B cell (primary cell): ENCODE results near the gene TNFAIP2. TPM values are rescaled to one million over a fixed set of nuclear protein-coding genes. Genes with fewer than 3 reads are reported as not detected.

ENCODE experiments used
- ATAC-seq: fragments of 200-7000 bp; cut with Tn5 transposase; one replicate; pipeline ENCODE4 v1.10.0; 2021; ENCODE audit warnings: low read depth, mild to moderate bottlenecking, moderate number of reproducible peaks, moderate library complexity
- CTCF ChIA-PET: fragments of 350-600 bp; sonication (Branson Sonifier 250); formaldehyde crosslinking; loops from one replicate; lab custom pipeline; 2021; ENCODE audit warnings: antibody characterized with exemption, inconsistent platforms; lab: Charles Lee
- POLR2A ChIA-PET: fragments of 350-600 bp; sonication (Branson Sonifier 250); formaldehyde crosslinking; loops from one replicate; lab custom pipeline; 2021; ENCODE audit warnings: antibody characterized with exemption; lab: Charles Lee
- DNase-seq: peaks from one replicate; pipeline ENCODE4 v3.0.0; 2013
- H2AFZ ChIP-seq: 2 replicates; pipeline ENCODE4 v1.6.1; 2012; ENCODE audit warnings: mild to moderate bottlenecking, low read depth, low read length; ENCODE audit not compliant: insufficient read depth, poor library complexity, severe bottlenecking
- H3K27ac ChIP-seq, 2 donors: 1 replicate in 1 of 2; 2 replicates in 1 of 2; pipeline ENCODE4 v1.5.1; 2012 to 2013; ENCODE audit warnings: low read length in 2 of 2, mild to moderate bottlenecking in 2 of 2, moderate library complexity in 1 of 2
- H3K27me3 ChIP-seq, 4 experiments: fragments of 200-600 bp in 1 of 4; sonication (generic) in 1 of 4; replicated peaks in 1 of 4; 1 replicate in 2 of 4; 2 replicates in 2 of 4; pipeline versions ENCODE4 v1.6.1 to v1.7.0; 2013 to 2016; ENCODE audit warnings: low read length in 3 of 4, mild to moderate bottlenecking in 2 of 4, mixed read lengths in 1 of 4, moderate library complexity in 1 of 4; ENCODE audit not compliant: insufficient read depth in 4 of 4, control insufficient read depth in 3 of 4; ENCODE audit errors: control extremely low read depth in 1 of 4
- H3K36me3 ChIP-seq, 2 experiments: replicated peaks in 1 of 2; 1 replicate in 1 of 2; 2 replicates in 1 of 2; pipeline versions ENCODE4 v1.6.1 to v1.7.1; 2013; ENCODE audit warnings: low read length in 1 of 2; ENCODE audit not compliant: insufficient read depth in 2 of 2, control insufficient read depth in 1 of 2; ENCODE audit errors: control extremely low read depth in 1 of 2, extremely low read depth in 1 of 2
- H3K4me1 ChIP-seq, 2 donors: fragments of 200-600 bp in 1 of 2; sonication (generic) in 1 of 2; 1 replicate in 1 of 2; 2 replicates in 1 of 2; pipeline versions ENCODE4 v1.5.1 to v1.6.1; 2013 to 2017; ENCODE audit warnings: low read length in 2 of 2; ENCODE audit not compliant: control insufficient read depth in 2 of 2, insufficient read depth in 2 of 2
- H3K4me2 ChIP-seq: replicated peaks from 2 replicates; pipeline ENCODE3; 2012; ENCODE audit warnings: mild to moderate bottlenecking, low read depth, low read length; ENCODE audit not compliant: poor library complexity, severe bottlenecking
- H3K4me3 ChIP-seq, 5 experiments: fragments of 200-600 bp in 1 of 5; sonication (generic) in 1 of 5; 1 replicate in 3 of 5; 2 replicates in 2 of 5; pipeline versions ENCODE4 v1.5.1 to v1.7.0; 2011 to 2016; ENCODE audit warnings: low read length in 4 of 5, mild to moderate bottlenecking in 4 of 5, low read depth in 2 of 5, control low read depth in 1 of 5, moderate library complexity in 1 of 5; ENCODE audit not compliant: insufficient read depth in 1 of 5; ENCODE audit errors: control extremely low read depth in 1 of 5, extremely low read depth in 1 of 5
- H3K79me2 ChIP-seq: fragments of 200-600 bp; sonication (generic); one replicate; pipeline ENCODE4 v1.6.0; 2016; ENCODE audit warnings: low read length; ENCODE audit not compliant: control insufficient read depth, insufficient read depth
- H3K9ac ChIP-seq: fragments of 200-600 bp; sonication (generic); 2 replicates; pipeline ENCODE4 v1.6.1; 2017; ENCODE audit warnings: mild to moderate bottlenecking, low read length, moderate library complexity
- H3K9me3 ChIP-seq, 3 donors: one replicate each; pipeline versions ENCODE4 v1.6.1 to v1.7.1; 2013; ENCODE audit warnings: low read length in 2 of 3; ENCODE audit not compliant: control insufficient read depth in 2 of 3, insufficient read depth in 1 of 3; ENCODE audit errors: control extremely low read depth in 1 of 3
- H4K20me1 ChIP-seq: 2 replicates; pipeline ENCODE4 v1.6.0; 2012; ENCODE audit warnings: mild to moderate bottlenecking, low read length; ENCODE audit not compliant: insufficient read depth, control insufficient read depth, poor library complexity, severe bottlenecking
- H3K27ac Mint-ChIP-seq: one replicate; pipeline ENCODE4 v1.8.0; 2021; ENCODE audit warnings: mixed read lengths
- H3K27me3 Mint-ChIP-seq: one replicate; pipeline ENCODE4 v1.8.0; 2021; ENCODE audit warnings: mixed read lengths
- H3K4me1 Mint-ChIP-seq: one replicate; pipeline ENCODE4 v1.8.0; 2021; ENCODE audit warnings: mixed read lengths
- H3K4me3 Mint-ChIP-seq: one replicate; pipeline ENCODE4 v1.8.0; 2021; ENCODE audit warnings: mixed read lengths
- H3K9me3 Mint-ChIP-seq: one replicate; pipeline ENCODE4 v1.8.0; 2022; ENCODE audit warnings: mixed read lengths; ENCODE audit not compliant: insufficient read depth
- EZH2 ChIP-seq: IDR thresholded peaks from 2 replicates; pipeline ENCODE4 v1.6.1; 2012; ENCODE audit warnings: borderline replicate concordance, low read depth, mild to moderate bottlenecking, moderate library complexity, low read length; ENCODE audit not compliant: insufficient read depth, poor library complexity, severe bottlenecking
- WGBS: methylation state at CpG from one replicate; pipeline ENCODE4 v1.1.5; 2013; ENCODE audit warnings: missing lambda C conversion rate; ENCODE audit not compliant: insufficient coverage; 5-methylcytosine and 5-hydroxymethylcytosine counted together
- intact Hi-C: fragments of 100-400 bp; cut with micrococcal nuclease; formaldehyde crosslinking; loops from one replicate; pipeline ENCODE4 v1.10.0; 2022
- polyA plus RNA-seq: library from polyadenylated mRNA; depleted of rRNA; stranded (reverse); fragments of >200 nt; gene quantifications from 2 replicates; pipeline ENCODE4 v1.2.3, GENCODE V29; 2012
- total RNA-seq, 2 donors: library from RNA; stranded (reverse); fragments of 120-200 nt in 1 of 2; gene quantifications; 1 replicate in 1 of 2; 2 replicates in 1 of 2; pipeline versions ENCODE4 v1.2.3 to v1.2.4, GENCODE V29; 2013 to 2022
- TF ChIP-seq, protein P1 (sequence below): fragments of 200-600 bp; IDR thresholded peaks from one replicate; pipeline ENCODE4 v1.8.0; 2022; ENCODE audit warnings: antibody characterized with exemption, mild to moderate bottlenecking

TNFAIP2 gene
- total and polyA plus RNA-seq, 2 donors (not counting 1 experiment from before 2014, with no cell fraction given) = 1.5 to 9.0 TPM

DNA sequence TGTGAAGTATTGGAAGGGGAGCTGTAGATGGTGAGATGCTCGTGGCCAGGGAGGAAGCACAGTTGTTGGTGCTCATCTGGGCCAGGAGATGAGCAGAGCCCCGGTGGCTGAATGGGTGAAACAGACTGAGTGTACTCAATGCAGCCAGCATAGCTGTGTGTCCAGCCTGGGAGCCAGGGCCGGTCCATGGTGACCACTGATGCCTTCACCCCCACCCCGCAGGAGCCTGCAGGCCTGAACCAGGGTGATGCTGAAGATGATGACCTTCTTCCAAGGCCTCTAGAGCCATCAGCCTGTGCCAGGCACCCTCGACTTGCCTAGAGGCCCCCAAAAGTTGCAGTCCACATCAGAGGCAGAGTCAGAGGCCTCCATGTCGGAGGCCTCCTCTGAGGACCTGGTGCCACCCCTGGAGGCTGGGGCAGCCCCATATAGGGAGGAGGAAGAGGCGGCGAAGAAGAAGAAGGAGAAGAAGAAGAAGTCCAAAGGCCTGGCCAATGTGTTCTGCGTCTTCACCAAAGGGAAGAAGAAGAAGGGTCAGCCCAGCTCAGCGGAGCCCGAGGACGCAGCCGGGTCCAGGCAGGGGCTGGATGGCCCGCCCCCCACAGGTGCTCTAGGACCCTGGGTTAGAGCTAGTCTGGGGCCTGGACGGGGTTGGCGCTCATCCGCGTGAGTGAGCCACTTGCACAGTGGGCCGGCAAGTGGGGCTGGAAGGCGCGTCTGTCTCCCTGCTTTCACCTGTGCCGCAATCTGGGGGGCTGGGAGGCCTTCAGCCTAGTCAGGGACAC lies 3.0 kb downstream of the TNFAIP2 start:
- H3K4me3 Mint-ChIP-seq = no peak overlapping the region
- no peaks in the 10 kb centered on the region for H4K20me1 ChIP-seq
- CTCF ChIA-PET = interaction anchor here (1.3 to 1.8 kb wide), 2 partner anchors 21 to 22 kb away, joined by 4 to 6 read pairs; no protein-coding TSS in a partner anchor
- H3K79me2 ChIP-seq = no peaks in the 10 kb centered on the region
- peaks cover 0 to 18% (median 0%) of the 10 kb centered on the region in 3 donors for H3K9me3 ChIP-seq
- H3K36me3 ChIP-seq = no peaks in the 10 kb centered on the region
- H3K27ac ChIP-seq = no peak overlapping the region
- ATAC-seq (no peak), DNase-seq (no peak)
- no peak for TF ChIP-seq EZH2
- TF ChIP-seq, protein P1, sequence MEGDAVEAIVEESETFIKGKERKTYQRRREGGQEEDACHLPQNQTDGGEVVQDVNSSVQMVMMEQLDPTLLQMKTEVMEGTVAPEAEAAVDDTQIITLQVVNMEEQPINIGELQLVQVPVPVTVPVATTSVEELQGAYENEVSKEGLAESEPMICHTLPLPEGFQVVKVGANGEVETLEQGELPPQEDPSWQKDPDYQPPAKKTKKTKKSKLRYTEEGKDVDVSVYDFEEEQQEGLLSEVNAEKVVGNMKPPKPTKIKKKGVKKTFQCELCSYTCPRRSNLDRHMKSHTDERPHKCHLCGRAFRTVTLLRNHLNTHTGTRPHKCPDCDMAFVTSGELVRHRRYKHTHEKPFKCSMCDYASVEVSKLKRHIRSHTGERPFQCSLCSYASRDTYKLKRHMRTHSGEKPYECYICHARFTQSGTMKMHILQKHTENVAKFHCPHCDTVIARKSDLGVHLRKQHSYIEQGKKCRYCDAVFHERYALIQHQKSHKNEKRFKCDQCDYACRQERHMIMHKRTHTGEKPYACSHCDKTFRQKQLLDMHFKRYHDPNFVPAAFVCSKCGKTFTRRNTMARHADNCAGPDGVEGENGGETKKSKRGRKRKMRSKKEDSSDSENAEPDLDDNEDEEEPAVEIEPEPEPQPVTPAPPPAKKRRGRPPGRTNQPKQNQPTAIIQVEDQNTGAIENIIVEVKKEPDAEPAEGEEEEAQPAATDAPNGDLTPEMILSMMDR = no peak
- H2AFZ ChIP-seq = no peak overlapping the region
- POLR2A ChIA-PET = no interaction called here
- H3K4me1 Mint-ChIP-seq = peaks cover 15% of the 10 kb centered on the region
- H3K27ac Mint-ChIP-seq = no peak overlapping the region
- H3K4me3 ChIP-seq = no peak overlapping the region
- intact Hi-C loops = no loop called here
- H3K9ac ChIP-seq = no peak overlapping the region
- WGBS = 96% methylated on average over 22 of the region's 22 CpGs
- no peaks in the 10 kb centered on the region for H3K9me3 Mint-ChIP-seq
- peaks cover 23% of the 10 kb centered on the region in 2 donors for H3K4me1 ChIP-seq
- H3K4me2 ChIP-seq = no peak overlapping the region
- H3K27me3 Mint-ChIP-seq = peaks cover 8% of the 10 kb centered on the region
- H3K27me3 ChIP-seq = peaks cover 0 to 28% (median 17%) of the 10 kb centered on the region in 4 experiments

DNA sequence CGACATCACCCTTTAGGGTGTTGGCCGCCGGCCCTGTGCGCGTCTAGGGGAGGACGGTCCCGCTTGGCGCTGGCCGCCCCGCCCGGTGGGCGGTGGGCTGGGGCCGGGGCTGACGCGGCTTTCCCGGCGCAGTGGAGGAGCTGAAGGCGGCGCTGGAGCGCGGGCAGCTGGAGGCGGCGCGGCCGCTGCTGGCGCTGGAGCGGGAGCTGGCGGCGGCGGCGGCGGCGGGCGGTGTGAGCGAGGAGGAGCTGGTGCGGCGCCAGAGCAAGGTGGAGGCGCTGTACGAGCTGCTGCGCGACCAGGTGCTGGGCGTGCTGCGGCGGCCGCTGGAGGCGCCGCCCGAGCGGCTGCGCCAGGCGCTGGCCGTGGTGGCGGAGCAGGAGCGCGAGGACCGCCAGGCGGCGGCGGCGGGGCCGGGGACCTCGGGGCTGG lies 3.6 kb downstream of the TNFAIP2 start:
- intact Hi-C loops = no loop called here
- no peak overlapping the region for H3K27ac ChIP-seq
- no peaks in the 10 kb centered on the region for H3K79me2 ChIP-seq
- H3K4me2 ChIP-seq = no peak overlapping the region
- Mint-ChIP-seq H3K27me3 (peaks cover 8% of the 10 kb centered on the region), H3K4me3 (no peak overlapping the region), H3K9me3 (no peaks in the 10 kb centered on the region), H3K27ac (no peak overlapping the region), H3K4me1 (peaks cover 13% of the 10 kb centered on the region)
- H3K27me3 ChIP-seq = peaks cover 0 to 27% (median 16%) of the 10 kb centered on the region in 4 experiments
- H3K9me3 ChIP-seq = peaks cover 0 to 18% (median 0%) of the 10 kb centered on the region in 3 donors
- 92% methylated on average over 61 of the region's 62 CpGs for WGBS
- no peak overlapping the region for H3K9ac ChIP-seq
- ATAC-seq = no peak
- H3K36me3 ChIP-seq = no peaks in the 10 kb centered on the region
- peaks cover 22 to 23% of the 10 kb centered on the region in 2 donors for H3K4me1 ChIP-seq
- no peak for DNase-seq
- H2AFZ ChIP-seq = no peak overlapping the region
- CTCF ChIA-PET = interaction anchor here (1.8 kb wide), 1 partner anchor 22 kb away, joined by 6 read pairs; no protein-coding TSS in a partner anchor
- no peak for TF ChIP-seq EZH2
- TF ChIP-seq, protein P1 = no peak
- no peak overlapping the region for H3K4me3 ChIP-seq
- POLR2A ChIA-PET = no interaction called here
- no peaks in the 10 kb centered on the region for H4K20me1 ChIP-seq
